ENCODE results near the gene FAM76A.
"Not testable (repeated sequence)": the region's sequence is repeated elsewhere in the genome, so short reads cannot be mapped to it uniquely, and the experiment has no call there.

DNA sequence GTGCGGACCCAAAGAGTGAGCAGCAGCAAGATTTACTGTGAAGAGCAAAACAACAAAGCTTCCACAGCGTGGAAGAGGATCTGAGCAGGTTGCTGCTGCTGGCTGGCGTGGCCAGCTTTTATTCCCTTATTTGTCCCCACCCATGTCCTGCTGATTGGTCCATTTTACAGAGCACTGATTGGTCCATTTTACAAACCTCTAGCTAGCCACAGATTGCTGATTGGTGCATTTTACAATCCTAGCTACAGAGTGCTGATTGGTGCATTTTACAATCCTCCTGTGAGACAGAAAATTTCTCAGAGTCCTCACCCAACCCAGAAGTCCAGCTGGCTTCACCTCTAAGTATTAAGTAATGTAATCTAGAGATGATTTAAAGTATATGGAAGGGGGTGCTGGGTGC lies 64.5 kb downstream of the FAM76A start:
- TF ChIP-seq, protein P1, sequence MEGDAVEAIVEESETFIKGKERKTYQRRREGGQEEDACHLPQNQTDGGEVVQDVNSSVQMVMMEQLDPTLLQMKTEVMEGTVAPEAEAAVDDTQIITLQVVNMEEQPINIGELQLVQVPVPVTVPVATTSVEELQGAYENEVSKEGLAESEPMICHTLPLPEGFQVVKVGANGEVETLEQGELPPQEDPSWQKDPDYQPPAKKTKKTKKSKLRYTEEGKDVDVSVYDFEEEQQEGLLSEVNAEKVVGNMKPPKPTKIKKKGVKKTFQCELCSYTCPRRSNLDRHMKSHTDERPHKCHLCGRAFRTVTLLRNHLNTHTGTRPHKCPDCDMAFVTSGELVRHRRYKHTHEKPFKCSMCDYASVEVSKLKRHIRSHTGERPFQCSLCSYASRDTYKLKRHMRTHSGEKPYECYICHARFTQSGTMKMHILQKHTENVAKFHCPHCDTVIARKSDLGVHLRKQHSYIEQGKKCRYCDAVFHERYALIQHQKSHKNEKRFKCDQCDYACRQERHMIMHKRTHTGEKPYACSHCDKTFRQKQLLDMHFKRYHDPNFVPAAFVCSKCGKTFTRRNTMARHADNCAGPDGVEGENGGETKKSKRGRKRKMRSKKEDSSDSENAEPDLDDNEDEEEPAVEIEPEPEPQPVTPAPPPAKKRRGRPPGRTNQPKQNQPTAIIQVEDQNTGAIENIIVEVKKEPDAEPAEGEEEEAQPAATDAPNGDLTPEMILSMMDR (conservative IDR thresholded peaks at IDR 0.05; ENCODE audit: low read depth, low read length): not testable (repeated sequence)
- not testable (repeated sequence) for TF ChIP-seq EZH2 (IDR thresholded peaks at IDR 0.05; ENCODE audit: borderline replicate concordance, low read depth, low read length, poor library complexity, severe bottlenecking)
